ENCODE data around the gene CCR8.
A peak's percentile ranks its signal among the peaks of the same experiment; 100 is the strongest.
"Not testable (repeated sequence)": the region's sequence is repeated elsewhere in the genome, so short reads cannot be mapped to it uniquely, and the experiment has no call there.

Gene CCR8

GRCh38 chr3:39317571-39318169 lies 11.8 kb upstream of the CCR8 start:
- no peak for DNase-seq

- DNase-seq: no peak
These were observed 11.2 kb upstream of the CCR8 start for GRCh38 chr3:39318301-39318700.

GRCh38 chr3:39319249-39319648 lies 10.3 kb upstream of the CCR8 start:
- DNase-seq: no peak

- DNase-seq: not testable (repeated sequence)
These were observed 7.9 kb upstream of the CCR8 start for GRCh38 chr3:39321574-39321983.

GRCh38 chr3:39322209-39322715 lies 7.2 kb upstream of the CCR8 start:
- not testable (repeated sequence) for DNase-seq

- no peak for DNase-seq
These were observed 6.6 kb upstream of the CCR8 start for GRCh38 chr3:39322936-39323335.

GRCh38 chr3:39323494-39323893 lies 6.0 kb upstream of the CCR8 start:
- DNase-seq: no peak

- DNase-seq: no peak
These were observed 4.3 kb upstream of the CCR8 start for GRCh38 chr3:39325236-39325635.

GRCh38 chr3:39327053-39327745 lies 2.3 kb upstream of the CCR8 start:
- no peak for DNase-seq

- peak; percentile 60 for DNase-seq
These were observed 1.7 kb upstream of the CCR8 start for GRCh38 chr3:39327746-39328349.

GRCh38 chr3:39330824-39331223 lies 1.3 kb downstream of the CCR8 start:
- DNase-seq: no peak

- DNase-seq: no peak
These were observed 3.0 kb downstream of the CCR8 start for GRCh38 chr3:39332525-39332924.

- no peak for DNase-seq
These were observed 4.1 kb downstream of the CCR8 start for GRCh38 chr3:39333607-39334006.

GRCh38 chr3:39334205-39334604 lies 4.7 kb downstream of the CCR8 start:
- no peak for DNase-seq

- no peak for DNase-seq
These were observed 8.7 kb downstream of the CCR8 start for GRCh38 chr3:39338201-39338600.

- DNase-seq: no peak
These were observed 9.6 kb downstream of the CCR8 start for GRCh38 chr3:39339086-39339485.

- DNase-seq: no peak
These were observed 13.7 kb downstream of the CCR8 start for GRCh38 chr3:39343076-39343717.

GRCh38 chr3:39343760-39344159 lies 14.3 kb downstream of the CCR8 start:
- no peak for DNase-seq

GRCh38 chr3:39344746-39345344 lies 15.3 kb downstream of the CCR8 start:
- DNase-seq: no peak

GRCh38 chr3:39346785-39347585 lies 17.5 kb downstream of the CCR8 start:
- no peak for DNase-seq

- no peak for DNase-seq
These were observed 18.0 kb downstream of the CCR8 start for GRCh38 chr3:39347586-39347876.

GRCh38 chr3:39349080-39349479 lies 19.6 kb downstream of the CCR8 start:
- no peak for DNase-seq

GRCh38 chr3:39350714-39351113 lies 21.2 kb downstream of the CCR8 start:
- no peak for DNase-seq

Measured in CD4-positive, alpha-beta T cell treated with Interleukin-10 for 1 hour (primary cell).